Neural progenitor cell (in vitro differentiated cells): ENCODE measurements around the gene NUP210.

Source experiments
- CTCF ChIP-seq: fragments of 200-600 bp; sonication (generic); IDR thresholded peaks from 2 replicates; pipeline ENCODE4 v1.5.1; 2017; ENCODE audit warnings: antibody characterized with exemption, mild to moderate bottlenecking
- EZH2 ChIP-seq: fragments of 200-600 bp; sonication (generic); IDR thresholded peaks from 2 replicates; pipeline ENCODE4 v1.6.1; 2017; ENCODE audit warnings: antibody characterized with exemption, mild to moderate bottlenecking, moderate library complexity

- TF ChIP-seq CTCF (no peak), EZH2 (no peak)
Measured at GRCh38 chr3:13357074-13357473, 63.0 kb downstream of the NUP210 start.
